Measurements from ENCODE around the gene TTC21B. TPM values are rescaled to one million over a fixed set of nuclear protein-coding genes. Genes with fewer than 3 reads are reported as not detected.

TTC21B gene
- total RNA-seq, 4 donors from 2014 or later, result 26.2 to 38.1 (median 30.7) TPM

GRCh38 chr2:165857876-165858275, 95.7 kb downstream of the TTC21B start:
- no peak for TF ChIP-seq CTCF (IDR thresholded peaks at IDR 0.05; ENCODE audit: low read depth)

- no peak for TF ChIP-seq CTCF (IDR thresholded peaks at IDR 0.05; ENCODE audit: low read depth)
Observed at GRCh38 chr2:165852394-165852793, 101.2 kb downstream of the TTC21B start.

- no peak for TF ChIP-seq CTCF (IDR thresholded peaks at IDR 0.05; ENCODE audit: low read depth)
Observed at GRCh38 chr2:165847001-165847400, 106.6 kb downstream of the TTC21B start.

GRCh38 chr2:165846056-165846455, 107.5 kb downstream of the TTC21B start:
- TF ChIP-seq CTCF (IDR thresholded peaks at IDR 0.05; ENCODE audit: low read depth), result no peak

GRCh38 chr2:165844216-165844615, 109.4 kb downstream of the TTC21B start:
- no peak for TF ChIP-seq CTCF (IDR thresholded peaks at IDR 0.05; ENCODE audit: low read depth)

- no peak for TF ChIP-seq CTCF (IDR thresholded peaks at IDR 0.05; ENCODE audit: low read depth)
Observed at GRCh38 chr2:165843351-165843750, 110.2 kb downstream of the TTC21B start.

GRCh38 chr2:165840333-165840958, 113.1 kb downstream of the TTC21B start:
- TF ChIP-seq CTCF (IDR thresholded peaks at IDR 0.05; ENCODE audit: low read depth), result no peak
